ENCODE results near the gene RCOR1. TPM values are rescaled to one million over a fixed set of nuclear protein-coding genes. Genes with fewer than 3 reads are reported as not detected.

The RCOR1 gene
- total and polyA plus RNA-seq, 12 donors: 3.1 to 16.9 (median 12.5) TPM

- WGBS, 2 donors: 86 to 89% methylated on average over 1 of the region's 1 CpG
- no peaks in the 10 kb centered on the region for H3K27me3 ChIP-seq
- intact Hi-C loops (cut with DNase I): no loop called here
- H3K4me3 ChIP-seq: no peak overlapping the region
- H3K36me3 ChIP-seq: peaks cover 0 to 2% (median 0%) of the 10 kb centered on the region in 9 donors
- no peak for TF ChIP-seq CTCF (IDR thresholded peaks at IDR 0.05)
- H3K9me3 ChIP-seq: no peaks in the 10 kb centered on the region
- DNase-seq (no peak), ATAC-seq (no peak)
- peaks cover 0 to 72% (median 29%) of the 10 kb centered on the region in 9 donors for H3K4me1 ChIP-seq
- no peak overlapping the region for H3K27ac ChIP-seq
Observed at GRCh38 chr14:102626530-102626929, 34.1 kb downstream of the RCOR1 start.

GRCh38 chr14:102629011-102629444 is 36.6 kb downstream of the RCOR1 start:
- Histone ChIP-seq H3K4me3 (no peak overlapping the region), H3K9me3 (no peaks in the 10 kb centered on the region), H3K27ac (peak overlapping the region in 1 of 10 donors; percentile 69), H3K27me3 (no peaks in the 10 kb centered on the region), H3K36me3 (peaks cover 0 to 2% (median 0%) of the 10 kb centered on the region in 9 donors), H3K4me1 (peaks cover 0 to 67% (median 20%) of the 10 kb centered on the region in 9 donors)
- WGBS, 2 donors: 59 to 71% methylated on average over 8 of the region's 8 CpGs
- intact Hi-C loops (cut with DNase I): no loop called here
- DNase-seq: no peak
- no peak for TF ChIP-seq CTCF (IDR thresholded peaks at IDR 0.05)
- ATAC-seq: peak in 2 of 8 donors; percentile 23 to 41

GRCh38 chr14:102629808-102630350 is 37.4 kb downstream of the RCOR1 start:
- Histone ChIP-seq H3K36me3 (peaks cover 0 to 2% (median 0%) of the 10 kb centered on the region in 9 donors), H3K4me1 (peaks cover 0 to 59% (median 20%) of the 10 kb centered on the region in 9 donors), H3K27ac (peak overlapping the region in 1 of 10 donors; percentile 69), H3K4me3 (no peak overlapping the region), H3K27me3 (no peaks in the 10 kb centered on the region), H3K9me3 (no peaks in the 10 kb centered on the region)
- TF ChIP-seq CTCF (IDR thresholded peaks at IDR 0.05): no peak
- intact Hi-C loops (cut with DNase I): no loop called here
- peak in 4 of 8 donors; percentile 8 to 41 (median 31) for ATAC-seq
- no peak for DNase-seq
- 65 to 74% methylated on average over 3 of the region's 3 CpGs for WGBS, 2 donors

- intact Hi-C loops (cut with DNase I): no loop called here
- H3K4me3 ChIP-seq: no peak overlapping the region
- 71 to 72% methylated on average over 5 of the region's 5 CpGs for WGBS, 2 donors
- DNase-seq: no peak
- peaks cover 0 to 2% (median 0%) of the 10 kb centered on the region in 9 donors for H3K36me3 ChIP-seq
- H3K27ac ChIP-seq: peak overlapping the region in 1 of 10 donors; percentile 69
- H3K4me1 ChIP-seq: peaks cover 0 to 58% (median 20%) of the 10 kb centered on the region in 9 donors
- no peak for TF ChIP-seq CTCF (IDR thresholded peaks at IDR 0.05)
- H3K27me3 ChIP-seq: no peaks in the 10 kb centered on the region
- H3K9me3 ChIP-seq: no peaks in the 10 kb centered on the region
- no peak for ATAC-seq
Observed at GRCh38 chr14:102630405-102630804, 38.0 kb downstream of the RCOR1 start.

Measured in heart right ventricle (tissue), 16 donors.